MM.1S (cell line): ENCODE results near the gene RUNDC3A.

Source experiments
- EZH2 ChIP-seq: fragments of 300-600 bp; sonication (generic); optimal IDR thresholded peaks from 2 replicates; pipeline ENCODE3; 2017; ENCODE audit warnings: low read depth, mild to moderate bottlenecking, antibody characterized with exemption, low read length, mixed read lengths
- EZH2phosphoT487 ChIP-seq: fragments of 300-600 bp; sonication (generic); IDR thresholded peaks from 2 replicates; pipeline ENCODE4 v1.6.1; 2018; ENCODE audit warnings: antibody characterized with exemption, low read length
- TF ChIP-seq, protein P1 (sequence below): fragments of 300-600 bp; sonication (generic); IDR thresholded peaks from 2 replicates; pipeline ENCODE4 v1.5.1; 2016; ENCODE audit warnings: antibody characterized with exemption, low read length, mixed read lengths

DNA sequence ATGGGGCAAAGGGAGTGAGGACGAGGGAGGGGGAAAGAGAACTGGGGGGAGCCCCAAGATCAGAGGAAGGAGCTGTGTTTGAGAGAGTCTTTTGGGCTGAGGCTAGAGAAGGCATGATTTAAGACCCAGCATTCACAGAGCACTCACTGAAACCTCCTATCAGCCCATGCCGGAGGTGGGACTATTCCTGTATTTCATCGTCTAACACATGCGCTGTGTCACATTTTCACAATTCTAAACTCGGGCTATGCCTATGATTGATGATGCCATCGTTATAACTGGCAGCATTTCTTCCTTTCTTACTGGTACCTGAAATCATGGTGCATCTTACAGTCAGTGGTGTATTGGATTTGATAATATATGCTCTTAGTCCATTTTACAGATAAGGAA lies 51.7 kb downstream of the RUNDC3A start:
- TF ChIP-seq, protein P1, sequence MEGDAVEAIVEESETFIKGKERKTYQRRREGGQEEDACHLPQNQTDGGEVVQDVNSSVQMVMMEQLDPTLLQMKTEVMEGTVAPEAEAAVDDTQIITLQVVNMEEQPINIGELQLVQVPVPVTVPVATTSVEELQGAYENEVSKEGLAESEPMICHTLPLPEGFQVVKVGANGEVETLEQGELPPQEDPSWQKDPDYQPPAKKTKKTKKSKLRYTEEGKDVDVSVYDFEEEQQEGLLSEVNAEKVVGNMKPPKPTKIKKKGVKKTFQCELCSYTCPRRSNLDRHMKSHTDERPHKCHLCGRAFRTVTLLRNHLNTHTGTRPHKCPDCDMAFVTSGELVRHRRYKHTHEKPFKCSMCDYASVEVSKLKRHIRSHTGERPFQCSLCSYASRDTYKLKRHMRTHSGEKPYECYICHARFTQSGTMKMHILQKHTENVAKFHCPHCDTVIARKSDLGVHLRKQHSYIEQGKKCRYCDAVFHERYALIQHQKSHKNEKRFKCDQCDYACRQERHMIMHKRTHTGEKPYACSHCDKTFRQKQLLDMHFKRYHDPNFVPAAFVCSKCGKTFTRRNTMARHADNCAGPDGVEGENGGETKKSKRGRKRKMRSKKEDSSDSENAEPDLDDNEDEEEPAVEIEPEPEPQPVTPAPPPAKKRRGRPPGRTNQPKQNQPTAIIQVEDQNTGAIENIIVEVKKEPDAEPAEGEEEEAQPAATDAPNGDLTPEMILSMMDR, result no peak
- TF ChIP-seq EZH2 (no peak), EZH2phosphoT487 (no peak)
